A549 (cell line): Measurements from ENCODE around the gene XRRA1. TPM values are rescaled to one million over a fixed set of nuclear protein-coding genes. Genes with fewer than 3 reads are reported as not detected.

Experiments
- ATAC-seq, 2 experiments: fragments of 200-7000 bp in 1 of 2; fragments of >200 bp in 1 of 2; cut with Nextera tagmentation in 1 of 2; cut with Tn5 transposase in 1 of 2; 3 replicates each; pipeline versions ENCODE4 v1.8.0 to v1.9.1; 2018 to 2020; ENCODE audit warnings: mild to moderate bottlenecking in 1 of 2, moderate library complexity in 1 of 2
- CTCF ChIA-PET: fragments of 300-600 bp; sonication (Branson Sonifier 250); formaldehyde crosslinking; extraction: SDS; loops from one replicate; lab custom pipeline; 2021; ENCODE audit warnings: antibody characterized with exemption, inconsistent platforms; lab: Yijun Ruan, JAX
- POLR2A ChIA-PET: fragments of 350-600 bp; formaldehyde crosslinking; extraction: SDS; loops from one replicate; lab custom pipeline; 2021; ENCODE audit warnings: antibody characterized with exemption, inconsistent platforms; lab: Yijun Ruan, JAX
- DNase-seq, 2 experiments: peaks; one replicate each; pipeline versions ENCODE4 v3.0.0 to v3.0.0-alpha.2; 2011 to 2016; ENCODE audit warnings: low read depth in 1 of 2, low spot score in 1 of 2
- FAIRE-seq: peaks from 2 replicates; lab custom pipeline; 2011; peaks lifted over from hg19 to GRCh38; lab: Jason Lieb, UNC
- H3K27ac ChIP-seq, 2 experiments: fragments of >200 bp; sonication (Bioruptor Twin); formaldehyde crosslinking; 3 replicates each; pipeline ENCODE4 v1.5.1; 2016 to 2017
- H3K4me1 ChIP-seq: fragments of >200 bp; sonication (Bioruptor Twin); formaldehyde crosslinking; 3 replicates; pipeline ENCODE4 v1.6.1; 2016
- H3K4me2 ChIP-seq: fragments of >200 bp; sonication (Bioruptor Twin); formaldehyde crosslinking; 3 replicates; pipeline ENCODE4 v1.6.1; 2016
- H3K4me3 ChIP-seq: fragments of >200 bp; sonication (Bioruptor Twin); formaldehyde crosslinking; 3 replicates; pipeline ENCODE4 v1.5.1; 2016
- H3K9me3 ChIP-seq: fragments of >200 bp; sonication (Bioruptor Twin); formaldehyde crosslinking; 3 replicates; pipeline ENCODE4 v1.6.1; 2016
- BCL3 ChIP-seq: fragments of >200 bp; sonication (Bioruptor Twin); formaldehyde crosslinking; IDR thresholded peaks from 3 replicates; pipeline ENCODE4 v1.6.1; 2016
- CEBPB ChIP-seq, 2 experiments: fragments of >200 bp in 1 of 2; sonication (Bioruptor Twin) in 1 of 2; formaldehyde crosslinking in 1 of 2; IDR thresholded peaks; 2 replicates each; pipeline ENCODE4 v1.6.1; 2012 to 2016
- CHD2 ChIP-seq: fragments of 150-350 bp; IDR thresholded peaks from 2 replicates; pipeline ENCODE4 v1.6.1; 2014; ENCODE audit warnings: low read length; ENCODE audit not compliant: partially characterized antibody
- CHD4 ChIP-seq: fragments of 200-600 bp; sonication (generic); IDR thresholded peaks from 2 replicates; pipeline ENCODE4 v1.6.1; 2016; ENCODE audit warnings: antibody characterized with exemption, mild to moderate bottlenecking, borderline replicate concordance
- EHF ChIP-seq: fragments of 250-450 bp; sonication (Bioruptor Pico); IDR thresholded peaks from 2 replicates; pipeline ENCODE4 v1.5.0; 2020; ENCODE audit warnings: mild to moderate bottlenecking
- EP300 ChIP-seq, 2 experiments: fragments of >200 bp; sonication (Bioruptor Twin); formaldehyde crosslinking; IDR thresholded peaks; 2 replicates in 1 of 2; 3 replicates in 1 of 2; pipeline ENCODE4 v1.6.1; 2016 to 2017
- ESRRA ChIP-seq: fragments of 150-350 bp; IDR thresholded peaks from 2 replicates; pipeline ENCODE4 v1.6.1; 2014; ENCODE audit warnings: mild to moderate bottlenecking, low read length, borderline replicate concordance
- FOXS1 ChIP-seq: fragments of 250-450 bp; sonication (Bioruptor Pico); IDR thresholded peaks from 2 replicates; pipeline ENCODE4 v1.5.0; 2020; ENCODE audit warnings: mild to moderate bottlenecking, moderate library complexity
- HMGXB4 ChIP-seq: fragments of 250-450 bp; sonication (Bioruptor Pico); IDR thresholded peaks from 2 replicates; pipeline ENCODE4 v1.5.0; 2021; ENCODE audit warnings: mild to moderate bottlenecking, moderate library complexity, borderline replicate concordance
- HOXB13 ChIP-seq: fragments of 250-450 bp; sonication (Bioruptor Pico); IDR thresholded peaks from 2 replicates; pipeline ENCODE4 v1.5.0; 2020; ENCODE audit warnings: low read depth, mild to moderate bottlenecking, moderate library complexity
- JUNB ChIP-seq: fragments of >200 bp; sonication (Bioruptor Twin); formaldehyde crosslinking; IDR thresholded peaks from 2 replicates; pipeline ENCODE4 v1.6.1; 2016
- MAFK ChIP-seq: fragments of 450-650 bp; IDR thresholded peaks from 2 replicates; pipeline ENCODE4 v1.6.1; 2014; ENCODE audit not compliant: partially characterized antibody
- NFE2L2 ChIP-seq: fragments of 150-350 bp; conservative IDR thresholded peaks from 2 replicates; pipeline ENCODE4 v1.6.1; 2014; ENCODE audit warnings: low read length
- PBX3 ChIP-seq: IDR thresholded peaks from 2 replicates; pipeline ENCODE4 v1.6.1; 2012
- RAD21 ChIP-seq, 2 experiments: fragments of >200 bp in 1 of 2; sonication (Bioruptor Twin) in 1 of 2; formaldehyde crosslinking in 1 of 2; IDR thresholded peaks in 1 of 2; conservative IDR thresholded peaks in 1 of 2; 2 replicates in 1 of 2; 3 replicates in 1 of 2; pipeline ENCODE4 v1.6.1; 2012 to 2018; ENCODE audit warnings: inconsistent platforms in 1 of 2
- RFX5 ChIP-seq: fragments of 450-650 bp; IDR thresholded peaks from 2 replicates; pipeline ENCODE4 v1.7.1; 2014; ENCODE audit warnings: antibody characterized with exemption, mild to moderate bottlenecking, moderate library complexity
- USF2 ChIP-seq: fragments of 450-650 bp; IDR thresholded peaks from 2 replicates; pipeline ENCODE4 v1.6.1; 2014; ENCODE audit warnings: antibody characterized with exemption
- WGBS: methylation state at CpG from one replicate; pipeline ENCODE4 v1.1.6; 2017; ENCODE audit errors: missing lambda C conversion rate; 5-methylcytosine and 5-hydroxymethylcytosine counted together
- polyA plus RNA-seq, 4 experiments: library from polyadenylated mRNA; depleted of rRNA in 3 of 4; stranded (reverse); fragments of >200 nt; fragmentation: RNase III in 1 of 4; extraction: RNeasy Plus Mini Kit Qiagen cat#74134 plus additional on column Dnase treatment in 1 of 4; gene quantifications; 2 replicates in 3 of 4; 3 replicates in 1 of 4; pipeline ENCODE4 v1.2.3, GENCODE V29; 2011 to 2017

XRRA1 gene
- polyA plus RNA-seq, 2 of the 4 experiments (the other 2 are of a cell fraction) = 6.6 to 10.6 TPM

- CTCF ChIA-PET = interaction anchor here (0.6 to 11.4 kb wide), 6 partner anchors 12 to 322 kb away, joined by 3 to 160 read pairs (median 21); no protein-coding TSS in a partner anchor
- POLR2A ChIA-PET = no interaction called here
- H3K4me2 ChIP-seq = no peak overlapping the region
- peaks cover 9% of the 10 kb centered on the region; the same call in 2 of the 3 replicates for H3K4me1 ChIP-seq
- H3K9me3 ChIP-seq = no peaks in the 10 kb centered on the region
- H3K4me3 ChIP-seq = no peak overlapping the region
- H3K27ac ChIP-seq = no peak overlapping the region
- no peak for FAIRE-seq
- no peak for DNase-seq
- no peak for TF ChIP-seq RFX5
- no peak for TF ChIP-seq EP300 (IDR thresholded peaks at IDR 0.05)
- TF ChIP-seq HOXB13 (CRISPR knock-in tag) = no peak
- TF ChIP-seq, all 56 proteins: peak for 0
- ATAC-seq = no peak
Measured at GRCh38 chr11:74927496-74927895, 21.4 kb downstream of the XRRA1 start.

GRCh38 chr11:74926304-74927030, 22.4 kb downstream of the XRRA1 start:
- no peak overlapping the region for H3K27ac ChIP-seq
- no peak overlapping the region for H3K4me3 ChIP-seq
- ChIA-PET CTCF (interaction anchor here (0.6 to 11.4 kb wide), 10 partner anchors 13 to 323 kb away, joined by 3 to 160 read pairs (median 7); no protein-coding TSS in a partner anchor), POLR2A (no interaction called here)
- no peak for ATAC-seq
- FAIRE-seq = no peak
- 86% methylated on average over 8 of the region's 8 CpGs for WGBS
- no peak overlapping the region for H3K4me2 ChIP-seq
- no peak for DNase-seq
- TF ChIP-seq BCL3 (no peak), FOXS1 (CRISPR knock-in tag) (no peak), USF2 (no peak), RFX5 (no peak), PBX3 (no peak), JUNB (no peak), CHD2 (no peak), ESRRA (no peak), EHF (CRISPR knock-in tag) (no peak), CEBPB (IDR thresholded peaks at IDR 0.05) (no peak), NFE2L2 (no peak), HOXB13 (CRISPR knock-in tag) (no peak), RAD21 (conservative IDR thresholded peaks at IDR 0.05 in 1 of 2, IDR thresholded peaks at IDR 0.05 in 1 of 2) (no peak), HMGXB4 (CRISPR knock-in tag) (no peak), CHD4 (no peak)
- TF ChIP-seq, all 56 proteins: peak for 0
- Histone ChIP-seq H3K4me1 (peaks cover 9% of the 10 kb centered on the region; the same call in 2 of the 3 replicates), H3K9me3 (no peaks in the 10 kb centered on the region)

GRCh38 chr11:74925281-74925680, 23.6 kb downstream of the XRRA1 start:
- FAIRE-seq (no peak), DNase-seq (no peak), ATAC-seq (no peak)
- ChIA-PET CTCF (interaction anchor here (0.9 to 11.4 kb wide), 8 partner anchors 9 to 355 kb away, joined by 3 to 160 read pairs (median 13); no protein-coding TSS in a partner anchor), POLR2A (interaction anchor here (0.6 to 1.0 kb wide), 2 partner anchors 63 to 316 kb away, joined by 3 to 4 read pairs; no protein-coding TSS in a partner anchor)
- WGBS = 96% methylated on average over 4 of the region's 4 CpGs
- no peaks in the 10 kb centered on the region for H3K9me3 ChIP-seq
- TF ChIP-seq PBX3 (no peak), ESRRA (no peak), MAFK (peak; percentile 10)
- peaks cover 9% of the 10 kb centered on the region; the same call in 2 of the 3 replicates for H3K4me1 ChIP-seq
- no peak overlapping the region for H3K4me2 ChIP-seq
- no peak overlapping the region for H3K27ac ChIP-seq
- no peak overlapping the region for H3K4me3 ChIP-seq
